AG08395 (cell line): ENCODE results near the gene HIGD1B.
A peak's percentile ranks its signal among the peaks of the same experiment; 100 is the strongest.

Source experiments
- DNase-seq: peaks from one replicate; pipeline ENCODE4 v3.0.0; 2012; ENCODE audit warnings: mixed read lengths, low spot score

HIGD1B gene

GRCh38 chr17:44837196-44837595 lies 10.5 kb upstream of the HIGD1B start:
- DNase-seq: no peak

GRCh38 chr17:44840274-44840673 lies 7.4 kb upstream of the HIGD1B start:
- no peak for DNase-seq

- DNase-seq: no peak
Measured at GRCh38 chr17:44840936-44841335, 6.7 kb upstream of the HIGD1B start.

- no peak for DNase-seq
Measured at GRCh38 chr17:44842748-44843147, 4.9 kb upstream of the HIGD1B start.

- peak; percentile 18 for DNase-seq
Measured at GRCh38 chr17:44844390-44844830, 3.3 kb upstream of the HIGD1B start.

GRCh38 chr17:44846206-44846605 lies 1.5 kb upstream of the HIGD1B start:
- DNase-seq: no peak

- DNase-seq: no peak
Measured at GRCh38 chr17:44848257-44848795, 643 bp downstream of the HIGD1B start.

GRCh38 chr17:44848961-44849489 lies 1.3 kb downstream of the HIGD1B start:
- no peak for DNase-seq

- DNase-seq: no peak
Measured at GRCh38 chr17:44850025-44850424, 2.3 kb downstream of the HIGD1B start.

GRCh38 chr17:44850612-44851011 lies 2.9 kb downstream of the HIGD1B start:
- no peak for DNase-seq

- DNase-seq: no peak
Measured at GRCh38 chr17:44854192-44854591, 6.5 kb downstream of the HIGD1B start.

- DNase-seq: no peak
Measured at GRCh38 chr17:44859701-44860100, 12.0 kb downstream of the HIGD1B start.

GRCh38 chr17:44862278-44862914 lies 14.7 kb downstream of the HIGD1B start:
- no peak for DNase-seq

- no peak for DNase-seq
Measured at GRCh38 chr17:44863061-44863918, 15.6 kb downstream of the HIGD1B start.

GRCh38 chr17:44864831-44865230 lies 17.1 kb downstream of the HIGD1B start:
- DNase-seq: no peak

- DNase-seq: peak; percentile 79
Measured at GRCh38 chr17:44865231-44865660, 17.6 kb downstream of the HIGD1B start.

GRCh38 chr17:44865931-44866330 lies 18.2 kb downstream of the HIGD1B start:
- DNase-seq: peak; percentile 43

- DNase-seq: peak; percentile 15
Measured at GRCh38 chr17:44867841-44868240, 20.2 kb downstream of the HIGD1B start.

GRCh38 chr17:44871556-44871955 lies 23.9 kb downstream of the HIGD1B start:
- DNase-seq: no peak

GRCh38 chr17:44872131-44872768 lies 24.6 kb downstream of the HIGD1B start:
- no peak for DNase-seq

- no peak for DNase-seq
Measured at GRCh38 chr17:44875761-44876160, 28.1 kb downstream of the HIGD1B start.

- no peak for DNase-seq
Measured at GRCh38 chr17:44877121-44877520, 29.4 kb downstream of the HIGD1B start.
